ENCODE data around the gene PXDC1.
"Not testable (repeated sequence)": the region's sequence is repeated elsewhere in the genome, so short reads cannot be mapped to it uniquely, and the experiment has no call there.

Gene PXDC1

GRCh38 chr6:3729603-3730344 lies 21.7 kb downstream of the PXDC1 start:
- DNase-seq, result no peak

- DNase-seq, result no peak
Measured at GRCh38 chr6:3727593-3728108, 23.9 kb downstream of the PXDC1 start.

- DNase-seq, result no peak
Measured at GRCh38 chr6:3727036-3727435, 24.5 kb downstream of the PXDC1 start.

DNA sequence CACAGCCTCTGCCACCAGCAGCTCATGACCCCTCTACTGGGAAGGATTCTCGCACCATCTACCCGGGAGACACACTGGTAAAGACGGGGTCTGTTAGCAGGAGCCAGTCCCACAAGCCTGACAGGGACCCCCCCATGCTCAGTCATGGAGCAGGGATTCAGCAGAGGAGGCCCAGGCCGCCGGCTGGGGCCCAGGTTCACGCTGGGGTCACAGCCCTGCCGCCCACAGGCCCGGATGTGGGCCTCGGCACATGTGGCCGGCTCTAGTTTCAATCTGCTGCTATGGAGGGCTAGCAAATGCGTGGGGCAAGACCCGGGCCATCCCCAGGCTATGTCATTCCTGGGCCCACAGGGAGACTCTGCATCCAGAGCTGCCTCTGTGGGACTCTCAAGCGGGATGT lies 25.1 kb downstream of the PXDC1 start:
- DNase-seq, result no peak

DNA sequence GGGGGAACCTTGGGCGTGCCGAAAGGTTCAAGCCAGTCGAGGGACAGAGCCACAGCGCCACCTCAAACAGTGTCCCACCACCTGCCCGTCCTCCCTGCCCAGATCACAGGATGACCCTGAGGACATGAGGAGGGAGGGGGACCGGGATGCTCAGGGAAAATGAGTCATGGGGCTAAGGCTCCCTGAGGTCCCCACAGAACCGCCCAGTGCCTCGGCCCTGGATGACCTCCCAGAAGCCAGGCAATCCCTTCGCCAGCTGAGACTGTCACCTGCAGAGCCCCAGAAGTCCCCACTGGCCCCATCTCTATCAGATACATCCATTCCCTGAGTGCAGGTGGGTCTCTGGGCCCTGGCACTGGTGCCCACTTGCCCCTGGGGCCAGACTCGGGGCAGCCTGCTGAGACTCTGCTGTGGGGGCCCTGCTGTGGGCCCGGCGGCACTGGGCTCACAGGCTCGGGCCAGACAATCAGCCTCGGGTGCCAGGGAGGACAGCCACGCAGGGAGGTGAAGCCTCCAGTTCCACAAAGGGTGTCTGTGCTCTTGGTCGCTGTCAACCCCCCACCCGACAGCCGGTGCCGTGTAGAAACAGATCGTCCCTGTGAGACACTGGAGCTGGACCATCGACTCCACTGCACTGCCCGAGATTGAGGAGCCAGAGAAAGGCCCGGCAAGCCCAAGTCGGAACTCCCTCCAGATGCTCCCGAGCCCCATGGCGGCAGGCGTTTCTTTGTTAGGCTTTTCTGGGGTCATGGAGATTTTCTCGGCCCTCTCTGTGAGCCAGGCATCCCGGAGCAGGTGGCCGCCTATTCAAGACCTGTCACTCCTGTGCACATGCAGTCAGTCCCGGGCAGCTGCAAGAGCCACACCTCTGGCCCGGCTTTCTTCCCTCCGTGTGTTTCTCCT lies 26.1 kb downstream of the PXDC1 start:
- DNase-seq, result no peak

GRCh38 chr6:3724451-3725144 lies 26.9 kb downstream of the PXDC1 start:
- no peak for DNase-seq

- no peak for DNase-seq
Measured at GRCh38 chr6:3723966-3724365, 27.5 kb downstream of the PXDC1 start.

- DNase-seq, result no peak
Measured at GRCh38 chr6:3723251-3723650, 28.3 kb downstream of the PXDC1 start.

- no peak for DNase-seq
Measured at GRCh38 chr6:3722785-3723184, 28.7 kb downstream of the PXDC1 start.

GRCh38 chr6:3721810-3722621 lies 29.5 kb downstream of the PXDC1 start:
- no peak for DNase-seq

GRCh38 chr6:3720770-3721169 lies 30.7 kb downstream of the PXDC1 start:
- not testable (repeated sequence) for DNase-seq

GRCh38 chr6:3719462-3720308 lies 31.8 kb downstream of the PXDC1 start:
- DNase-seq, result no peak

- no peak for DNase-seq
Measured at GRCh38 chr6:3718407-3718806, 33.1 kb downstream of the PXDC1 start.

DNA sequence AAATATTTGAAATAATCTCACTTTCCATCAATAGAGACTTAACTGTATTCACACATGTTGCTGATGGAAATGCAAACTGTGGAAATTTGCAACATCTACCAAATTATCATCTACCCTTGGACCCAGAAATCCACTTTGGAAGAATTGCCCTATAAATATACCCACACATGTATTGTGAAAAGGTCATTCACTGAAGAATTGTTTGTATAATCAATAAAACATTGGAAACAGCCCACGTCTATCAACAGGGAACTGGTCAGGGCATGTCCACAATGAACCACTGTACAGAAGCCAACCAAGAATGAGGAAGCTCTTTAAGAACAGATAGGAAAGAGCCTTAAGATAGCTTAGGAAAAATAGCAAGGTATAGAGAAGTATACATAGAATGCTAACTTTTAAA lies 36.2 kb downstream of the PXDC1 start:
- no peak for DNase-seq

DNA sequence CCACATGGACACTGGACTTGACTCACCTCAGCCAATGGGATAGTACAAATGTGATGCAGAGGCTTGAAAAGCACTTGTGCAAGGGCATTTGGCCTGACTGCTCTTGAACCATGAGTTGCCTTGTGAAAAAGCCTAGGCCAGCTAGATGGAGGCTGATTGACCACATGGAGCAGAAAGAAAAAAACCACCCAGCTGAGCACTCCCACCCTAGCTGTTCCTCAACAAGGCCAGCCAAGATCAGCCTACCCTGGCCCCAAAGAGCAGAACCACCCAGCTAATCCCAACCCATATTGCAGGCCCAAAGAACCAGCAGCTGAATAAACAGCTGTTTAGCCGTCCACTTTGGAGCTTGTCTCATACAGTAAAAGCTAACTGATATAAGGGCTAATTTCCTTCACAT lies 36.7 kb downstream of the PXDC1 start:
- no peak for DNase-seq

GRCh38 chr6:3714111-3714510 lies 37.4 kb downstream of the PXDC1 start:
- no peak for DNase-seq

- DNase-seq, result no peak
Measured at GRCh38 chr6:3712827-3713665, 38.5 kb downstream of the PXDC1 start.

DNA sequence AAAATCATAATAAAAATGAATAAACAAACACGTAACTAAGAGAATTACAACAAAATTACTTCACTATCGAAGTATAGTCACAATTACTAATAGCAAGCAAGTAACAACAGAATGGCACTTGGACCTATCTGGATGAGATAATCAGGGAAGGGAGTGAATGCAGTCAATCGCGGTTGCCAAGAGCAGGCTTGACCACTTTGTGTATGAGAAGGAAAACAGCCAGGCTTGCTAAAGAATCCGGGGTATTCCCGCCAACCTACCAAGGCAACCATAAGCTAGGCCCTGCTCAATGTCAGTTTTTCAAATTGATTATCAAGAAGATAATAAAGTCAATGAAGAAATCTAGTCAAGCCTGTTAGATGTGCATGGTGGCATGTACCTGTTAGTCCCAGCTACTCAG lies 39.7 kb downstream of the PXDC1 start:
- DNase-seq, result no peak

- no peak for DNase-seq
Measured at GRCh38 chr6:3710403-3710802, 41.1 kb downstream of the PXDC1 start.

- no peak for DNase-seq
Measured at GRCh38 chr6:3708540-3708939, 43.0 kb downstream of the PXDC1 start.

Measured in islet precursor cell (in vitro differentiated cells).